Calu3 (cell line): ENCODE measurements around the gene CELSR1. TPM values are rescaled to one million over a fixed set of nuclear protein-coding genes. Genes with fewer than 3 reads are reported as not detected.

Experiments used
- BruUV-seq: library from RNA; stranded (reverse); fragments of 400-500 nt; replicated peaks from 2 replicates; lab custom pipeline; 2021; lab: Mats Ljungman, UMichigan
- CTCF ChIA-PET: fragments of 300-600 bp; sonication (Branson Sonifier 250); formaldehyde crosslinking; loops from one replicate; lab custom pipeline; 2022; ENCODE audit warnings: antibody characterized with exemption; lab: Charles Lee
- DNase-seq: peaks from one replicate; pipeline ENCODE4 v3.0.0; 2022
- H3K27ac Mint-ChIP-seq: one replicate; pipeline ENCODE4 v1.8.0; 2022; ENCODE audit warnings: mixed read lengths; ENCODE audit not compliant: unreplicated experiment
- H3K27me3 Mint-ChIP-seq: one replicate; pipeline ENCODE4 v1.8.0; 2022; ENCODE audit warnings: mixed read lengths; ENCODE audit not compliant: unreplicated experiment
- H3K36me3 Mint-ChIP-seq: one replicate; pipeline ENCODE4 v1.8.0; 2022; ENCODE audit warnings: mild to moderate bottlenecking, moderate library complexity, mixed read lengths; ENCODE audit not compliant: insufficient read depth, unreplicated experiment
- H3K4me1 Mint-ChIP-seq: one replicate; pipeline ENCODE4 v1.8.0; 2022; ENCODE audit warnings: mild to moderate bottlenecking, low read depth, mixed read lengths; ENCODE audit not compliant: unreplicated experiment
- H3K4me3 Mint-ChIP-seq: one replicate; pipeline ENCODE4 v1.8.0; 2022; ENCODE audit warnings: mild to moderate bottlenecking, low read depth, moderate library complexity, mixed read lengths; ENCODE audit not compliant: unreplicated experiment
- H3K9me3 Mint-ChIP-seq: one replicate; pipeline ENCODE4 v1.8.0; 2022; ENCODE audit warnings: low read depth, mixed read lengths; ENCODE audit not compliant: unreplicated experiment
- intact Hi-C: fragments of 100-400 bp; cut with micrococcal nuclease; formaldehyde crosslinking; loops from one replicate; pipeline ENCODE4 v1.10.0; 2022; ENCODE audit not compliant: unreplicated experiment
- total RNA-seq: library from RNA; stranded (reverse); gene quantifications from 2 replicates; pipeline ENCODE4 v1.2.3, GENCODE V29; 2022
- TF ChIP-seq, protein P1 (sequence below): fragments of 200-600 bp; IDR thresholded peaks from one replicate; pipeline ENCODE4 v1.8.0; 2022; ENCODE audit warnings: antibody characterized with exemption; ENCODE audit not compliant: unreplicated experiment

CELSR1 gene
- total RNA-seq, 1 experiment from 2014 or later: 45.5 TPM

- TF ChIP-seq, protein P1, sequence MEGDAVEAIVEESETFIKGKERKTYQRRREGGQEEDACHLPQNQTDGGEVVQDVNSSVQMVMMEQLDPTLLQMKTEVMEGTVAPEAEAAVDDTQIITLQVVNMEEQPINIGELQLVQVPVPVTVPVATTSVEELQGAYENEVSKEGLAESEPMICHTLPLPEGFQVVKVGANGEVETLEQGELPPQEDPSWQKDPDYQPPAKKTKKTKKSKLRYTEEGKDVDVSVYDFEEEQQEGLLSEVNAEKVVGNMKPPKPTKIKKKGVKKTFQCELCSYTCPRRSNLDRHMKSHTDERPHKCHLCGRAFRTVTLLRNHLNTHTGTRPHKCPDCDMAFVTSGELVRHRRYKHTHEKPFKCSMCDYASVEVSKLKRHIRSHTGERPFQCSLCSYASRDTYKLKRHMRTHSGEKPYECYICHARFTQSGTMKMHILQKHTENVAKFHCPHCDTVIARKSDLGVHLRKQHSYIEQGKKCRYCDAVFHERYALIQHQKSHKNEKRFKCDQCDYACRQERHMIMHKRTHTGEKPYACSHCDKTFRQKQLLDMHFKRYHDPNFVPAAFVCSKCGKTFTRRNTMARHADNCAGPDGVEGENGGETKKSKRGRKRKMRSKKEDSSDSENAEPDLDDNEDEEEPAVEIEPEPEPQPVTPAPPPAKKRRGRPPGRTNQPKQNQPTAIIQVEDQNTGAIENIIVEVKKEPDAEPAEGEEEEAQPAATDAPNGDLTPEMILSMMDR: no peak
- H3K4me3 Mint-ChIP-seq: no peak overlapping the region
- H3K36me3 Mint-ChIP-seq: peaks cover 60% of the 10 kb centered on the region
- H3K4me1 Mint-ChIP-seq: no peaks in the 10 kb centered on the region
- intact Hi-C loops: no loop called here
- DNase-seq: no peak
- H3K9me3 Mint-ChIP-seq: no peaks in the 10 kb centered on the region
- no peak overlapping the region for H3K27ac Mint-ChIP-seq
- no TSS peak for BruUV-seq
- no peaks in the 10 kb centered on the region for H3K27me3 Mint-ChIP-seq
- CTCF ChIA-PET: no interaction called here
These were observed 214.7 kb downstream of the CELSR1 start for GRCh38 chr22:46322711-46323110.

- Mint-ChIP-seq H3K27me3 (no peaks in the 10 kb centered on the region), H3K4me3 (no peak overlapping the region), H3K27ac (no peak overlapping the region), H3K9me3 (no peaks in the 10 kb centered on the region), H3K36me3 (peaks cover 62% of the 10 kb centered on the region), H3K4me1 (no peaks in the 10 kb centered on the region)
- intact Hi-C loops: no loop called here
- BruUV-seq: no TSS peak
- TF ChIP-seq, protein P1: no peak
- no peak for DNase-seq
- CTCF ChIA-PET: no interaction called here
These were observed 216.6 kb downstream of the CELSR1 start for GRCh38 chr22:46320716-46321386.

DNA sequence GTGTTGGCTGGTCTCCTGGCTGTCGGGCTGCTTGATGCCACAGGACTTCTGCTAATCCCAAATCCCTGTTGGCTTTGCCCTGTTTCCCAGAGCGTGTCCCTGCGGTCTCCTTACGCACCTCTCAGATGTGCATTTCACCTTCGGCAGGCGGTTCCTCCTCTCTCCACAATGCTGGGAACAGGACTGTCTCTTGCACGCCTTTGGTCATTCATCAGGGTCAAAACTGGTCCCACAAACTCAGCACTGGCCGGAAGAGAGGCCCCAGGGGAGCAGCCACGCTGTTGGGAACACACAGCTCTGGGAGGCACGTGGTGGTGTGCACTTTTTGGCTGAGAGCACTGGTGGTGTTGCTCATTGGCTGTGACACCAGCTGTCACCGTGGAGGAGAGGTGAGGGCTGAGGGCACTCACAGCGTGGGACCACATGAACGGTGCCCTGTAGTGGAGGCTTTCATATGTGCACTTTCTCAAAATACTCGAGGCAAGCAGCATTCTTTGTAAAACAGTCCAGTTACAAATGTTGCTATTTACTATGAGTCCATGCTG is 217.2 kb downstream of the CELSR1 start:
- no peaks in the 10 kb centered on the region for H3K9me3 Mint-ChIP-seq
- DNase-seq: no peak
- peaks cover 59% of the 10 kb centered on the region for H3K36me3 Mint-ChIP-seq
- intact Hi-C loops: no loop called here
- no TSS peak for BruUV-seq
- no peak overlapping the region for H3K4me3 Mint-ChIP-seq
- H3K4me1 Mint-ChIP-seq: no peaks in the 10 kb centered on the region
- no peak overlapping the region for H3K27ac Mint-ChIP-seq
- TF ChIP-seq, protein P1: no peak
- CTCF ChIA-PET: no interaction called here
- no peaks in the 10 kb centered on the region for H3K27me3 Mint-ChIP-seq

GRCh38 chr22:46319319-46319718 is 218.1 kb downstream of the CELSR1 start:
- TF ChIP-seq, protein P1: no peak
- H3K9me3 Mint-ChIP-seq: no peaks in the 10 kb centered on the region
- no peak overlapping the region for H3K4me3 Mint-ChIP-seq
- peaks cover 52% of the 10 kb centered on the region for H3K36me3 Mint-ChIP-seq
- no peaks in the 10 kb centered on the region for H3K27me3 Mint-ChIP-seq
- intact Hi-C loops: loop anchor here (10.0 kb wide), 1 partner anchor 325 kb away; no protein-coding TSS in a partner anchor
- CTCF ChIA-PET: no interaction called here
- BruUV-seq: no TSS peak
- H3K27ac Mint-ChIP-seq: no peak overlapping the region
- no peak for DNase-seq
- no peaks in the 10 kb centered on the region for H3K4me1 Mint-ChIP-seq
